AG09309 (cell line): ENCODE data around the gene LIN54.
"Not testable (repeated sequence)": the region's sequence is repeated elsewhere in the genome, so short reads cannot be mapped to it uniquely, and the experiment has no call there.

Experiments
- DNase-seq: peaks from one replicate; pipeline ENCODE4 v3.0.0-alpha.2; 2010; ENCODE audit warnings: low read depth
- H3K4me3 ChIP-seq: 2 replicates; pipeline ENCODE4 v1.5.1; 2011; ENCODE audit warnings: mild to moderate bottlenecking, low read depth, low read length, moderate library complexity; ENCODE audit not compliant: control insufficient read depth
- CTCF ChIP-seq: IDR thresholded peaks from 2 replicates; pipeline ENCODE4 v1.5.1; 2011; ENCODE audit warnings: mild to moderate bottlenecking, low read depth, low read length, inconsistent platforms; ENCODE audit not compliant: insufficient read depth, control insufficient read depth; ENCODE audit errors: missing control alignments

Gene LIN54

GRCh38 chr4:83010522-83011318, at the start of gene LIN54:
LIN54 (minus strand) TSS chr4:83010823; CDS start chr4:82984844, 25,979 bp downstream.
- no peak for TF ChIP-seq CTCF
- DNase-seq: no peak
- peak within 1 kb of the TSS; percentile 84 for H3K4me3 ChIP-seq

- DNase-seq: peak; percentile 4
These were observed 44.3 kb upstream of the LIN54 start for GRCh38 chr4:83054928-83055327.

DNA sequence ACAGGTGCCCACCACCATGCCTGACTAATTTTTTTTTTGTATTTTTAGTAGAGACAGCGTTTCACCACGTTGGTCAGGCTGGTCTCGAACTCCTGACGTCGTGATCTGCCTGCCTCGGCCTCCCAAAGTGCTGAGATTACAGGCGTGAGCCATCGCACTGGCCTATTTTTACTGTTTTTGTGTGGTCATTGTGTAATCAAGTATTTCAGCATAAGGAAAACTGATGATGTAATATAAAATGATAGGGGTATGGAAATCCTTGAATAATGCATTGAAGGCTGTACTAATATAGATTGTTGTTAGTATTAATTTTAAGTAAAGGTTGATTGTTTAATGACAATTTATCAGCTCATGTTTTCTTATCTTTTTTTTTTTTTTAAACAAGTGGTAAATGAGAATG, 38.2 kb upstream of the LIN54 start:
- not testable (repeated sequence) for H3K4me3 ChIP-seq, DNase-seq

More at GRCh38 chr4:83054928-83055327, 44.3 kb upstream of the LIN54 start:
- peak; percentile 44 for TF ChIP-seq CTCF
- H3K4me3 ChIP-seq: no peak overlapping the region

DNA sequence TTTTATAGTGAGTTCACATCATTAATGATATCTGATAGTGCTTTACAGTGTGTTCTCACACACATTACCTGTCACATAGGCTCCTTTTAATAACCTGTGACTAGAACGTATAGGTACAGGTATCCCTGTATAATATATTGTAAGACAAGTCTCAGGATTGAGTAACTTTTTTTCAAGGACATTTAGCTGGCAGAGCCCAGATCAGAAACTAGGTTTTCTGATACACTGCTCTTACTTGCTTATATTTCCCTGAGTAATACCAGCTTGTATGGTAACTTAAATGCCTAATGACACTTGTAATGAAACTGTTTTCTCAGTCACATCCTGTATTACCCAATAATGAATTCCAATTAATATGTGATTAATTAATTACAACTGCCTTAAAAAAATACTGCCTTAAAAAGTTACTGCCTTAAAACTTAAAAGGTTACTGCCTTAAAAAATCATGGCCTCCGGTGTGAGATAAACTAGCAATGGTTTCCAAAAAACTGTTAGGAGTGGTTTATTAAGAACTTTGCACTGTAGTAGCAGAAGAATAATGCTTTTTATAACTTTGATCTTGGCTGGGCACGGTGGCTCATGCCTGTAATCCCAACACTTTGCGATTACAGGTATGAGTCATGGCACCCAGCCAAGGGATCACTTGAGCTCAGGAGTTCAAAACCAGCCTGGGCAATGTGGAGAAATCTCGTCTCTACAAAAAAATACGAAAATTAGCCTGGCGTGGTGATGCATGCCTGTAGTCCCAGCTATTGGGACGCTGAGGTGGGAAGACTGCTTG, 36.3 kb upstream of the LIN54 start:
- DNase-seq: no peak
- no peak overlapping the region for H3K4me3 ChIP-seq
- no peak for TF ChIP-seq CTCF

DNA sequence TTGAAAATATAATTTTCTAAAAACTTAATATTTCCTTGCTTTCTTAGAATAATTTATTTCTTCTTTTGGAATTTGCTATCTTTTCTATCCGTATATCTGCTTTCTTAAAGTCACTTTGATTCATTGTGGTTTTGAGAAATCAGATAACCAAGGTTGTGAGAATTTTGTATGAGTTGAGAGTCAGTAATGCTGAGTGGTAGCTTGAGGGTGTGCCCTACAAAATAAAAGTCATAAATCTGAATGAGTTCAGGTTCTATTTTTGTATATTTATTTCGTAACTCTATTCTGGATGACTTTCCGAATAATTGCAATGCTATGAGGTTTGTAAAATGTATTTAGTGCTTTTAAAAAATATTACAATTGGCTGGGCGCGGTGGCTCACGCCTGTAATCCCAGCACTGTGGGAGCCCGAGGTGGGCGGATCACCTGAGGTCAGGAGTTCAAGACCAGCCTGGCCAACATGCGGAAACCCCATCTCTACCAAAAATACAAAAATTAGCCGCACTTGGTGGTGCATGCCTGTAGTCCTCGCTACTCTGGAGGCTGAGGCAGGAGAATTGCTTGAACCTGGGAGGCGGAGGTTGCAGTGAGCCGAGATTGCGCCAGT, 33.3 kb upstream of the LIN54 start:
- DNase-seq: peak; percentile 67
- TF ChIP-seq CTCF: no peak
- no peak overlapping the region for H3K4me3 ChIP-seq

DNA sequence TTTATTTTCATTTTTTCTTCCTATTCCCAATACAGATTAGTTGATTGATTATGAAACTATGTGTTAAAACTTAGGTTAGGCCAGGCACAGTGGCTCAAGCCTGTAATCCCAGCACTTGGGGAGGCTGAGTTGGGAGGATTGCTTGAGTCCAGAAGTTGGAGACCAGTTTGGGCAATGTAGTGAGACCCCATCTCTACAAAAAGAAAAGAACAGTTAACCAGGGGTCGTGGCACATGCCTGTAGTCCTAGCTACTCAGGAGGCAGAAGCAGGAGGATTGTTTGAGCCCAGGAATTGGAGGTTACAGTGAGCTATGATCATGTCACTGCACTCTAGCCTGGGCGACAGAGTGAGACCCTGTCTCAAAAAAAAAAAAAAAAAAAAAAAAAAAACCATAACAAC, 32.5 kb upstream of the LIN54 start:
- H3K4me3 ChIP-seq, DNase-seq: not testable (repeated sequence)

DNA sequence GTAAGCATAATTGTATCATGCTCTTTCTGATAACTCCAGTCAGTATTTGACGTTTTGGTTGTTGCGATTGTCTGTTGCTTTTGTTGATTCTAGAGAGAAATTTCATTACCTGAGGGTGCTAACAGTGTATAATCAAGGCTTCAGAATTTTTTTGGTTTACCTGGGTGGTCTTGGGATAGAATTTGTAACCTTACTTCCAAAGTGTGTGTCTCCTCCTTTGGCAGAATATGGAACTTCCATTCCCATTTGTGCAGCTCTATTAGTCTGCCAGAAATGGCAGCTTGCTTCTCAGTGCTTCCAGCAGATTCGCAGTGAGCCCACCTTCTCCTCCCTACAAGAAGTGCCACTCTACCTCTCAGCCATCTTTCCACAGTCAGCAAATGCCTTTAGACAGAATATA, 29.6 kb upstream of the LIN54 start:
- no peak for TF ChIP-seq CTCF
- H3K4me3 ChIP-seq: no peak overlapping the region
- no peak for DNase-seq
